HG03521 (cell line): ENCODE data around the gene NSDHL.
"Not testable (repeated sequence)": the region's sequence is repeated elsewhere in the genome, so short reads cannot be mapped to it uniquely, and the experiment has no call there.

Source experiments
- ATAC-seq: cut with Tn5 transposase; IDR thresholded peaks from one replicate; pipeline ENCODE4 v1.9.1; 2021; ENCODE audit warnings: mild to moderate bottlenecking, moderate library complexity; ENCODE audit not compliant: unreplicated experiment

The NSDHL gene

DNA sequence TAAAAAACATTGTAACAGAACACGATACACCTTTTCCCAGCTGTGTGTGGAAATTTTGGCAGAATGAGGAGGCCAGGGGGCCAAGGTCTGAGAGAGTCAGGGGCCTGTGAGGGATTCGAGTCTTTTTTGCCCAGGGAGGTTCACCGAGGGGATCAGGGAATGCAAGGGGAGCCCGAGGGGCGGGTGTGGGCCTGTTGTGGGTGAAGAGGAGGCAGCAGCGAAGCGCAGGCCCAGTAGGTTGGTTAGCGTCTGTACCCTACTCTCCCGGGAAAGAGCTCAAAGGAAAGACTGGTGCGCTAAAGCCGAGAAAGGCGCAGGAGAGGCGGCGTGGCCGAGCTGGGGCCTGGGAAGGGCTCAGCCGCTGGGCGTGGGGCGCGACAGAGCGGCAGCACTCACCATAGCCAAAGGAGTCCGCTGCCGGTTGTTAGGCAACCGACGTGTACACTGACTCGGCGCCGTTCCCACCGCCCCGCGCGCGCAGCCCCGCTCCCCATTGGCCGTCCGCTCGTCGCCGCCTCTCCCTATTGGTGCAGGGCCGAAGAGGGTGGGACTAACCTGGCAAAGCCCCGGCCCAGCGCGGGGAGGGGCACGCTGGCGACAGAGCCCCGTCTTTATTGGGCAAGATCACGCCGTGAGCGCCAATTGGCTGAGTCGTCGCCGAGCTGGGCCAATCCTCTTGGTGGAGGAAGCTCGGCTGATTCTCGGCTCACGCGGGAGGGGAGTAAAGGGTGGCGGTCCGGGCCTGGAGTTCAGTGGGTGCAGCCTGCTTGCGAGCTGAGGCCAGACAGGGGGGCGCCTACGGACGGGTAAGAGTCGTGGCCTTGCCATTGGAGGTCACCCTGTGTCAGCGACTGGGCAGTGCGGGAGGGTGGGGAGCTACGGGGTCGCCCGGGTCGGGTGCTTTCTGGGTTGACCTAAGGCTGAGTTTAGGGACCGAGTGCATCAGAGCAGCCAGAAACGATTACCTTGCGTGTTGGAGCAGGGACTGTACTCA lies at the start of gene NSDHL, which contains the start of gene CETN2:
Gene NSDHL (plus strand): TSS at position 752 of the 994 bp plus-strand sequence. CDS start 15,262 bp downstream, outside the sequence.
Gene CETN2 (minus strand): TSS at position 446 of the 994 bp plus-strand sequence. CDS start 47 bp downstream, at position 399.
- peak; percentile 98 for ATAC-seq

DNA sequence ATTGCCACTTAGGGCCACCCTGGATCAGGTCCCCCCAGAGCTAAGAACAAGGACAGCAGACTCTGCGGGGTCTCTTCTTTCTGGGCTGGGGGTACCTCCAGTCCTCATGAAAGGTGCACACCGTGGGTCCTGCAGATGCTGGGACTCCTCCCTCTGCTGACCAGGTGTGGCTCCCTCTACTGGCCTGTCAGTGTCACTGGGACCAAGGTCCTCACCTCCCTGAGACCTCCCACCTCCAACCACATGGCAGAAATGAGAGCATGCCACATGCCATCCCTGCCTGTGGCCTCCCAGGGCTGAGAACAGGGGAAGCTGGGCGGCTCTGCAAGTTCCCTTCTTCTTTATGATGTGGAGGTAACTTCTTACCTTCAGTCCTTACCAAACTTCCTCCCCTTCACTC lies 43.8 kb upstream of the NSDHL start:
- ATAC-seq, result peak; percentile 81

DNA sequence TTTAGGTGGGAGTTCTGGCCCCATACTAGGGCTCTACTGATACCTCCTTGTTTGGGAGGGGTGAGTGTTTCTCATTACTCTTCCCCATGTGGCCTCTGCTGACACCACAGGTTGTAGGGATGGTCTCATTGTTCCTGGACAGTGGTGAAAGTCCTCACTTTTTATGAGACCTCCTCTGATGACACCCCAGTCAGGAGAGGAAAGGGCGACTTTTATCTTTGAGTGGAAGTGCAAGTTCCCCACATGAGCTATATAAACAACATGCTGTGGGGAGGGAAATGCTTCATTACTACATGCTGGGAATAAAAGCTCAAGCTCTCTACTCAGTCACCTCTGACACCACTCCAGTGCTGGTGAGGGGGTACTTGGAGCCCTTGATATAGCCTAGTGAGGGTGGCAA lies 31.9 kb upstream of the NSDHL start:
- no peak for ATAC-seq

DNA sequence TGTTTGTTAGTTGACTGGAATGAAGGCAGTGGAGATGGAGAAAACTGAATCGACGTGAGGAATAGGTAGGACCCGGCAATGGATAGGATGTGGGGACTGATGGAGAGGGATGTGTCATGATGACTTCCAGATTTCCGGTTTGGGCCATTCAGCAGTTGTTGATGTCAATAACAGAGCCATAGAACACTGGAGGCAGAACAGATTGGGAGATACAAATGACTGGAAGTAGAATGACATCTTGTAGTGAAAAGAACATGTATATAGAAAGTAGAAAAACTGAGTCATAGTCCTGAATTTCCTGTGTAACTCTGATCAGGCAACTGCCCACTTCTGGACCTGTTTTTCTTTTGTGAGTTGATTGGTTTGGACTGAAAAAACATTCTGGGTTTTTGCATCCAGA lies 24.8 kb upstream of the NSDHL start:
- ATAC-seq, result no peak

DNA sequence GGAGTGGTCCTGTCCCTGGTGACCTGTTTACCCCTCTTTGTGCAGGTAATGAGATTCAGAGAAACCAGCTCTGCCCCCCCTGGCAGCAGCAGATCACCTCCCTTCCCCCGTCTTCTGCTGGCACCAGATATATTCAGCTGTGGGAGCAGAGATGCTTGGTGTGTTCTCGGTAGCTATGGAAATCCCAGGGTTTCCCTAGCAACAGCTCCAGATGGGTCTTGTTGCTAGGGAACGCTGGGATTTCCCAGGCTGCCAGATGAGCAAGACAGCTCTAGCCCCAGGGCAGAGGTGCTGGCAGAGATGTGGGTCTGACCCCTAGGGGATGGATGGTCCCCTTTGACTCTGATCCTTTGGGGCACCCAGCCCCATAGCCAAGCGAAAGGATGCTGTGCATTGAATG lies 20.5 kb upstream of the NSDHL start:
- no peak for ATAC-seq

DNA sequence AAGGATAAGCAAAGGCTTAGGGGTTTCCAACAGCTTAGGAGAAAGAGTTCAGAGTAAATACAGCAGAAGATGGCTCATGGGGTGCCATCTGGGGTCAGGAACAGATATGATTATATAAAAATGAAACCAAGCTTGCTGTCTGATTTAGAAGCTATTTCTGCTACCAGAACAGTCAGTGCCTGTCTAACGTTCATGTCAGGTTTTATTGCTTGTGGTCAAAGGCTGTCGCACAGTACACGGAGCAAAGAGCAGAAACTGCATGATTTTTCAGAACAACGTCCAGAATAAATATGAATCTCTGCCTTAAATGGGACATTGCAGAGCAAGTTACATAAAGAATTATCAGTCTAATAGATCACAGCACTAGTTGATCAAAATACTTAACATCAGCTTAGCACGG lies 17.7 kb upstream of the NSDHL start:
- ATAC-seq, result no peak

DNA sequence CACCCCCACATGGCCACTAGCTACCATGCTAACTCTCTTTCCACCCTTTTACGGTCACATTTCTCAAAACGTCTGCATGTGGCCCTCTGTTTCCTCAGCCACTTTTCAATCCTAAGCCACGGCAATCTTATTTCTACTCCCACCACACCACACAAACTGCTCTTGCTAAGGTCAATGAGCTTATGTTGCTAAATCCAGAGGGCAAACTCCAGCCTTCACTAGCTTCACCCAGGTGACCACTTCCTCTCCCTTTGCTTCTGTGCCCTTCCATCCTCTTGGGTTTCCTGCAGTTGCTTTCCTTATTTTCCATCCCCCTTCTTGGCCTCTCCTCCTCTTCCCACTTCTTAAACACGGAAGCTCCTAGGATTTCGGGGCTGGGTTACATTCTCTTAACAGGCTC lies 16.8 kb upstream of the NSDHL start:
- no peak for ATAC-seq

DNA sequence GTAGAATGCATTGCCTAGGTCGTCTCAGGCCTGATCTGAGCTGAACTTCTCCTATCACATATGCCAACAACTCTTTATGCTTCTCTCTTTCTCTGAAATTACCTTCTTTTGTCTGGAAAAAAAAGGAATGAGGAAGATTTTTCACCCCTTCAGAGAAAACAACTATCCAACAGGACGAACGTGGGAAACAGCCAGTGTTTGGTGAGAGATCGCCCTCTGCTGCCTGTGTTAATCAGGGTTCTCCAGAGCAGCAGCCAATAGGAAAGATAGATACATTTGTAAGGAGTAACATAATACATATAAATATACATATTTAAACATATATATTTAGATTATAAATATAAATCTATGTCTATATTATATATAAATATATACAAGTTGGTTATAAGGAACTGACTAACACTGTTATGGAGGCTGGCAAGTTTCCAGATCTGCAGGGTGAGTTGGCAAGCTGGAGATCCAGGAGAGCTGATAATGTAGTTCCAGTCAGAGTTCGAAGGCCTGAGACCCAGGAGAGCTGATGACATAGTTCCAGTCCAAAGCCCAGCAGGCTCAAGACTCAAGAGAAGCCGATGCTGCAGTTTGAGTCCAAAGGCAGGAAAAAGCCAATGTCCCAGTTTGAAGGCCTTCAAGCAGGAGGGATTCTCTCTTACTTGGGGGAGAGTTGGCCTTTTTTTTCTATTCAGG lies 13.6 kb upstream of the NSDHL start:
- no peak for ATAC-seq

DNA sequence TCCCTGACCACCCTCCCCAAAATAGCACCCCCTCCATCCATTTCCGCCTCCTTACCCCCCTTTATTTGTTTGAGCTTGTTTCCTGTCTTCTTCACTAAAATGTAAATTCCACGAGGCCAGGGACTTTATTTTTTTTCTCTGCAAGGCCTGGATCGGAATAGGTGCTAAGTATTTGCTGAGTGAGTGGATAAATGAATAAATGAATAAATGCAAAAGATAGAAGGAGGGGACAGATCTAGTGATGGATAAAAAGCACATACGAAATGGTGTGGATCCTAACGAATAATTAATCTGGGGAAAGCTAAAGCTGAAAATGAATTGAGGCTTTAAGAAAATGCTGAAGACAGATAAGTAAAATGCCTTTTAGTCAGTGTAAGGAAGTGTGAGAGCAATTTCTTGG lies 12.5 kb upstream of the NSDHL start:
- no peak for ATAC-seq

DNA sequence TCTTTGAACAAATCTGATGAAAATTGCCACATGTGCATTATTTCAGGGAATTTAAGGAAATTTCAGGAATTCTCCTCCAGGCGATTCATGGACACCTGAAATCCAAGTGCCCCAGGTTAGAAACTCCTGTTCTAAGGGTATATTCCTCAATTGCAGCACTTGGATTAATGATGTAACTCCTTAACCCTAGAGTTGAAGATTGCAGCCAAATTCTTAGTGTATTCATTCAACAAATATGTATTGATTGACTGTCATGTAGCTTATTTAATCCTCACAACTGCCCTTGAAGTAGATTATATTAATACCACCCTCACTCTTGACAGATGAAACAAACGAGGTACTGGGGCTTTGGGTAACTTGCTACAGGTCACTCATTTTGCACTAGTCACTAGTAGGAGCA lies 11.6 kb upstream of the NSDHL start:
- no peak for ATAC-seq

DNA sequence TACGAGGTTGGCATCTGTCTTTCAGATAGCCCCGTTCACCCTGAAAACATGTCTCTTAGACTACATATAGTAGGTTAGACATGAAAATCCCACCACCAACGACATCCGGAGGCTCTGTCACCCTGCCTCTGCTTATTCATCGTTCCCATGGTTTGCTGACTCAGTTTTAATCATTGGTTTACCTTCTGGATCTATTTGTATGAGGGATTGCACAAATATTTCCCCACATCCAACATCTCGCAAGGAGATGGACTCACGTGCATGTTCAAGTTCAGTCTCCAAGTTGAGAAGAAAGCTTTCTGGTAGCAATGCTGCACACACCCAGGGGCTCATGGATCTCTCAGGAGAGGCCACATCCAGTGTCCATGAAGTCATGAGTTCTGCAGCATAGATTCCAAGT lies 11.1 kb upstream of the NSDHL start:
- ATAC-seq, result no peak

DNA sequence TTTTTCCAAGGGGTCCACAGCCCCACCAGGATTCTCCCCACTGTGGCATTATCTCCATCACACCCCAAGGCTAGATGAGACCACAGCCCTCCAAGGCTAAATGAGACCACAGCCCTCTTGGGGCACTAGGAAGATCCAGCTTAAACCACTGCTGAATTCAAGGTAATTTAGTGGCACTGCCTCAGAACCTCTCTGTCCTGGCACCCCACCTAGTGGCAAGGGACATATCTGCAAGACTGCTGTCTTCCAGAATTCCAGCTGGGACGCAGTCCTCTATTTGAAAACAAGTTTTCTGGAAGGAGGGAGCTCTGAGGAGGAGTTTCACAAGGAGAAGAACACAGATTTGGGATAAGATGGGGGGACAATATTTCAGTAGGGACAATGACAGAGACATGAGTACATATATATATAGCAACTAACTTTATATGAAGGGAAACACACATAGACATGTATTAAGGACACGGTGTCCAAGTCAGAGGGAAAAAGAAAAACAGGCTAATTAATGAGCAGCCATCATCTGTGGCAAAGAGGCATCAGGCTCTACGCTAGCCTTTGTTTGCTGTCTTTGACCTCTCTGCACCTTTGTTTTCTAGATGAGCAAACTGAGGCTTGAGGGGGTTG lies 9.6 kb upstream of the NSDHL start:
- no peak for ATAC-seq

DNA sequence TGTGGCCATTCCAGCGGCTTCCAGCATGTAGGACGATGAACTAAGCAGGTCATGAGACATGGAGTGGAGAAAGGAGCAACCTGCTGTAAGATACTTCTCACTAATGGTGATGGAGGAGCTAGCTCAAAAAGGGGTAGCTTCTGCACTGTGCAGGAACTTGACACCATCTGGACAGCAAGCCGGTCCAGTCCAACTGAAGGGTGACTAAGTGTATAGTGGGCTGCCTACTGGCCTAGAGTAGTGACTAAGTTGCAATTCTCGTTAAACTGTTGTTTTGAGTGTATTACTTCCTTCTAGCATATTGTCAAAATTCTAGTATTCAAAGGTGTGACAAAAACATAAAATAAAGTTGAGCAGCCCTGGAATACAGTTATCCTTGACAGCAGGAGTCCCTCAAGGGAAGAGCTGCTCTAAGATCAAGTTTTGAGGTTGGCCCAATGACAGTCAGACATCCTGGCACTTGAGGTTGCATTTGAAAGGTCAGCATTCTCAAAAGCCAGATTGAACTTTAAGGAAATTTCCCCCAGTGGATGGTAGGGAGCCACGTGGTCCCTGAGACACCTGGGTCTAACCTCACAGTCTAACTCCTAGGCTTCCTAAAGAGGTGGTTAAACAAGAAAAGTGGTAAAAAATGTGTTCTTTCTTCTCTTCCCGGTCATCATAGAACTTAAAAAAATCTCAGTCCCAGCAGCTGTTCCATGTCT lies 8.3 kb upstream of the NSDHL start:
- no peak for ATAC-seq

DNA sequence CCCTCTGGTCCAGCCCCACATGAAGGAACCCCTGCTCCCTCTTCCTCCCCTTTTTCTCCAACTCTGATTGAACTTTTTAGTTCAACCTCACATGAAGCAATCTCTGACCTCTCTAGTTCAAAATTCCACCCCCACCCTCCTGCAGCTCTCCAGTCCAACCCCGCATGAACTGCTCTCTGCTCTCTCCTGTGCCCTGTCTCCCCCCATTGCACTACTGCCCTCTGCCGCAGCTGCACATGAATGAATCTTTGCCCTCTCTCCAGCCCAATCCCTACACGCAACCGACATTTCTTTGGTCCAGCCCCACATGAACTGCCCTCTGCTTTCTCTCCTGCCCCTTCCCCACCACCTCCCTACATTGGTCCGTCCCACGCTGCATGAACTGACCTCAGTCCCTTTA lies 7.2 kb upstream of the NSDHL start:
- ATAC-seq, result no peak

DNA sequence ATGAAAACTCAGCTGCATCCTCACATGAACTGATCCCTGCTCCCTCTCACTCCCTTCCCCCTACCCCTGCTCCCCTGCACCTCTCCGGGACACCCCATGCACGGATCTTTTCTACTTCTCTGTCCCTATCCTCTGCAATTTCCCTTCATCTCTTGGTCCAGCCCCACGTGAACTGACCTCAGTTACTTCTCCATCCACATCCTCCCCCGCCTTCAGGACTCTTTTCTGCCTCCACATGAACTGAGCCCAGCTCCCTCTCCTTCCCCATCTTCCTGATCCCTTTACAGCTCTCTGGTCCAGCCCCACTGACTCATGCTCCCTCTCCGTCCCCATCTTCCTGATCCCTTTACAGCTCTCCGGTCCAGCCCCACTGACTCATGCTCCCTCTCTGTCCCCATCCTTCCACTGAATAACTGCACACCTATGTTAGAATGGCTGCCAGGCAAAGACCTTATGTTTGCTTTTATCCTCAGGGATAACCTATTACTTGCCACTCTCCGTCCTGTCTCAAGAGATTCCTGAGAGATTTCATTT lies 6.0 kb upstream of the NSDHL start:
- ATAC-seq, result no peak

DNA sequence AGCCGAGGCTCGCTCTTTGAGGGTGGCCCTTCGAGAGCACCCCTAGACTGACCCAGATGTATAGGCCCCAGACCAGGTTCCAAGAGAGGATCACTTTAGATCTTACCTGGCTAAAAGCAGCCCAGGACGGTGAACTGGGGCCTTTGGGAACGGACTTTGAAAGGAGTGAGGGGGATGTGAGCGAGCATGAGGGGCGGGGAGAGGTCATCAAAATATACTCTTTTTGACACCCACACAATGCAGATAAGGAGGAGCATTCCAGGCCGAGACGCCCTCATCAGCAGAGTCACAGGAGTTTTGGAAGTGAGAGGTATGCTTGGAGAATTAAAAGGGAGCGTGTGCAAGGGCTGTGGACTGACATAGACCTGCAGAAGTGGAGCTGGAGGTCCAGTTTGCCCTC lies 528 bp downstream of the NSDHL start:
- no peak for ATAC-seq

DNA sequence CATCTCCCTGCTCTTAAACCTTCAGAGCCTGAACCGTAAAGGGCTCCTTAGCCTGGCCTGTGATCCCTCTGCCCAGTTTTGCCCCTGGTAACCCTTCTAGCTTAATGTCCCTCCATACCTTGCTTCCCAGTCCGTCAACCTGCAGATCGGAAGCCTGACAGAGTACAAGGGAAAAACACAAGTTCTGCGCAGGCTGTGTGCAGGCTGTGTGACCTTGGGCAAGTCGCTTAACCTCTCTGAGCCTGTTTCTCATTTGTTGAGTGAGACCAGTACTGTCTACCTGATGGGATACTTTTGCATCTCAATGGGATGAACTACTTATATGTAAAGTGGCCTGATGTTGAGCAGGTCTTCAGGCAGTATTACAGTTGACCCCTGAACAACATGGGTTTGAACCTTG lies 1.7 kb downstream of the NSDHL start:
- ATAC-seq, result no peak

DNA sequence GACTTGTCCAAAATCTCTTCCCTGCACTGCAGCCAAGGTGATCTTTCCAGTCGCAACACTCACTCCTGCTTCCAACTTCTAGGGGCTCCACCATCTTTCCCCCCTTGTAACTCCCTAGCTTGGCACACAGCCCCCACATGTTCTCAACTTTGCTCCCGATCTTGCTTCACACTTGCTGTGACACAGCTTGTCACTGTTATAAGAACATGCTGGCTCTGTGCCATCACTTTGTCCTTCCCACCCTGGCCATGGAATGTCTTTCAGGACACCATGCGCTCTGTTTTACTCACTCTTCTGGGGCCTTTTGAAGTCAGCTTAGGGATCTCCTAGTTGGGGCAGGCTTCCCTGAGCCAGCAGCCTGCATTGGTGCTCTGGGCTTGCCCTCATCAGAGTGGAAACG lies 2.5 kb downstream of the NSDHL start:
- no peak for ATAC-seq

DNA sequence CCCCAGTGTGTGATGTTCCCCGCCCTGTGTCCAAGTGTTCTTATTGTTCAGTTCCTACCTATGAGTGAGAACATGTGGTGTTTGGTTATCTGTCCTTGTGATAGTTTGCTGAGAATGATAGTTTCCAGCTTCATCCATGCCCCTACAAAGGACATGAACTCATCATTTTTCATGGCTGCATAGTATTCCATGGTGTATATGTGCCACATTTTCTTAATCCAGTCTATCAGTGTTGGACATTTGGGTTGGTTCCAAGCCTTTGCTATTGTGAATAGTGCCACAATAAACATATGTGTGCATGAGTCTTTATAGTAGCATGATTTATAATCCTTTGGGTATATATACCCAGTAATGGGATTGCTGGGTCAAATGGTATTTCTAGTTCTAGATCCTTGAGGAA lies 4.6 kb downstream of the NSDHL start:
- not testable (repeated sequence) for ATAC-seq

DNA sequence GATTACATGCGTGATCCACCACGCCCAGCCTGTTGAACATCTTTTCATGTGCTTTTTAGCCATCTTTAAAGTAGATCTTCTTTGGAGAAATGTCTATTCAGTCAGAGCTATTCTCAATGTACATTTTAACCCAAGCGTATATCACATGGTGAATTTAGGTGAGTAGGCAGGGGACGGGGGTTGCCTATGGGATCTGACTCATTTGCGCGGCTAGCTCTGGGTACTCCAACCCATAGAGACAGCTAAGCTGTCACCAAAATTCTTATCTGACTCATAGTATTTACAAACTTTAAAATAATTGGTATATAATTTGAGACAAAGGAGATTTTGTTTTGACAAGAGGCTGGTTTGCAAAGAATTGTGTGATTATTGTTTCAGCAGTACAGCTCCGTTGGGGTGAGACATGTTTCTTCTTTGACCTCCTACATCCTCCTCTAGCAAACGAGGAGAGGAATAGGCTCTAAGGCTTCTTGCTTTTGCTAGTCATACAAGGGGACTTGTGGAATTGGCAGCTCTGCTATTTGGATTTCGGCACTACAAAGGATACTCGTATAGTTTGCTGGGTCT lies 12.0 kb downstream of the NSDHL start:
- ATAC-seq, result no peak
